Tibial nerve (tissue), 4 donors: ENCODE data around the gene SKP1. TPM values are rescaled to one million over a fixed set of nuclear protein-coding genes. Genes with fewer than 3 reads are reported as not detected.
A peak's percentile ranks its signal among the peaks of the same experiment; 100 is the strongest.

Experiments
- DNase-seq, 2 donors: peaks; one replicate each; pipeline ENCODE4 v3.0.0-alpha.2; 2019; ENCODE audit warnings: low spot score in 2 of 2
- H3K27ac ChIP-seq, 4 donors: fragments of 200-600 bp; sonication (generic) in 3 of 4; one replicate each; pipeline ENCODE4 v1.5.1; 2017 to 2019; ENCODE audit warnings: mild to moderate bottlenecking in 1 of 4
- H3K27me3 ChIP-seq, 2 donors: fragments of 200-600 bp; sonication (generic) in 1 of 2; one replicate each; pipeline versions ENCODE4 v1.5.1 to v1.6.0; 2017 to 2019
- H3K36me3 ChIP-seq, 3 donors: fragments of 200-600 bp; sonication (generic); one replicate each; pipeline ENCODE4 v1.5.1; 2018 to 2019
- H3K4me1 ChIP-seq, 4 donors: fragments of 200-600 bp; sonication (generic) in 3 of 4; one replicate each; pipeline ENCODE4 v1.5.1; 2017 to 2019
- H3K4me3 ChIP-seq, 4 donors: fragments of 200-600 bp; sonication (generic) in 3 of 4; one replicate each; pipeline ENCODE4 v1.5.1; 2017 to 2019; ENCODE audit warnings: mild to moderate bottlenecking in 1 of 4, moderate library complexity in 1 of 4
- H3K9me3 ChIP-seq, 4 donors: fragments of 200-600 bp; sonication (generic) in 3 of 4; one replicate each; pipeline ENCODE4 v1.5.1; 2017 to 2019
- CTCF ChIP-seq, 5 experiments: fragments of 200-600 bp in 3 of 5; fragments of 450-650 bp in 2 of 5; sonication (generic) in 3 of 5; IDR thresholded peaks; one replicate each; pipeline ENCODE4 v1.5.1; 2016 to 2019; ENCODE audit warnings: antibody characterized with exemption in 5 of 5, mild to moderate bottlenecking in 3 of 5, moderate library complexity in 2 of 5
- EP300 ChIP-seq, 2 donors: sonication (generic); formaldehyde crosslinking; IDR thresholded peaks; one replicate each; pipeline ENCODE4 v1.6.1; 2017; ENCODE audit warnings: antibody characterized with exemption in 2 of 2, mild to moderate bottlenecking in 1 of 2
- POLR2A ChIP-seq, 2 donors: fragments of 450-650 bp; IDR thresholded peaks; one replicate each; pipeline ENCODE4 v1.6.1; 2017; ENCODE audit warnings: antibody characterized with exemption in 2 of 2, mild to moderate bottlenecking in 2 of 2, moderate library complexity in 2 of 2
- WGBS, 2 donors: methylation state at CpG; one replicate each; pipeline ENCODE4 v1.1.5; 2018; 5-methylcytosine and 5-hydroxymethylcytosine counted together
- total RNA-seq, 4 donors: library from RNA; depleted of rRNA; stranded (reverse); fragments of >200 nt; gene quantifications; one replicate each; pipeline ENCODE4 v1.1.0, GENCODE V29; 2016

Gene SKP1
- total RNA-seq, 4 donors from 2014 or later = 173 to 311 (median 209) TPM

DNA sequence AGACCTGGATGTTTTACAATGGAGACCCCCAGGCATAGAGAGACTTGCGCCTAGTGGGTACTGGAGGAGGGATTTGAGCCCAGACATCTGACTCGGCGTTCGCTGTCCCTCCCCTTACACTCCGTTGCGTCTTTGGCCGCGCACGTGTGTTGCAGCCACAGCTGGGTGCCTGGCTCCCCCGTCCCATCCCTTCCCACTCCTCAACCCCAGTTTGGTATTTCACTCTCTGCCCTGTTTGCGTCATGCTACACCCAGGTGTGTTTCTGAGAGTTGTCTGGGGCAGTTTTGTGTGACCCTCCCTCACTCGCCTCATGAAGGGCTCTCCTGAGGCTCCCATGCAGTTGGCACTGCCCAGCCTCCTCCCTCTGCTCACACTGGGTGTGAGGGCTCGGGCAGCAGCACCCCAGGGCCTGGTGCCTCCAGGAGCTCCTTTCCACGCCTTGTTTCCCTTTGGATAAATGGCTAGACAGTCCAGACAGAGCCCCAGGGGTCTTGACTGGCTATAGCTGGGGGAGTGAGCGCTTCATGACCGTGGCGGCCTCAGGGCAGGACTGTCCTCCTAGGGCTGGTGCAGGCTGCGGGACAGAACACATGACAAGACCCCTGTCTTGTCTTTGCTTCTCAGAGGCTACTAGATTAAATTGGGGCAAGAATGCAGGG is 48.6 kb downstream of the SKP1 start:
- peaks cover 0 to 28% (median 0%) of the 10 kb centered on the region in 3 donors for H3K36me3 ChIP-seq
- H3K9me3 ChIP-seq = no peaks in the 10 kb centered on the region
- WGBS, 2 donors = 92% methylated on average over 18 of the region's 18 CpGs
- H3K4me3 ChIP-seq = no peak overlapping the region
- no peaks in the 10 kb centered on the region for H3K27me3 ChIP-seq
- TF ChIP-seq EP300 (IDR thresholded peaks at IDR 0.05) (no peak), POLR2A (IDR thresholded peaks at IDR 0.05) (no peak), CTCF (IDR thresholded peaks at IDR 0.05) (no peak)
- peak overlapping the region in 3 of 4 donors; percentile 43 to 85 (median 70) for H3K27ac ChIP-seq
- no peak for DNase-seq
- peaks cover 0 to 83% (median 65%) of the 10 kb centered on the region in 4 donors for H3K4me1 ChIP-seq

GRCh38 chr5:134127376-134127861 is 49.3 kb downstream of the SKP1 start:
- WGBS, 2 donors = 60 to 71% methylated on average over 13 to 15 of the region's 15 CpGs
- H3K4me1 ChIP-seq = peaks cover 0 to 82% (median 66%) of the 10 kb centered on the region in 4 donors
- H3K27me3 ChIP-seq = no peaks in the 10 kb centered on the region
- TF ChIP-seq EP300 (IDR thresholded peaks at IDR 0.05) = no peak
- no peak for TF ChIP-seq CTCF (IDR thresholded peaks at IDR 0.05)
- TF ChIP-seq POLR2A (IDR thresholded peaks at IDR 0.05) = no peak
- no peaks in the 10 kb centered on the region for H3K9me3 ChIP-seq
- peak overlapping the region in 3 of 4 donors; percentile 43 to 85 (median 70) for H3K27ac ChIP-seq
- H3K36me3 ChIP-seq = peaks cover 0 to 28% (median 0%) of the 10 kb centered on the region in 3 donors
- DNase-seq = no peak
- H3K4me3 ChIP-seq = no peak overlapping the region

- no peak for TF ChIP-seq POLR2A (IDR thresholded peaks at IDR 0.05)
- TF ChIP-seq EP300 (IDR thresholded peaks at IDR 0.05) = no peak
- no peak for TF ChIP-seq CTCF (IDR thresholded peaks at IDR 0.05)
- Histone ChIP-seq H3K9me3 (no peaks in the 10 kb centered on the region), H3K27ac (peak overlapping the region; percentile 40 to 95 (median 82)), H3K4me3 (no peak overlapping the region), H3K36me3 (peaks cover 0 to 20% (median 0%) of the 10 kb centered on the region in 3 donors), H3K27me3 (no peaks in the 10 kb centered on the region), H3K4me1 (peaks cover 0 to 70% (median 58%) of the 10 kb centered on the region in 4 donors)
- WGBS, 2 donors = 10 to 11% methylated on average over 11 to 14 of the region's 14 CpGs
- peak; percentile 49 to 57 for DNase-seq
Measured at GRCh38 chr5:134125039-134126015, 51.4 kb downstream of the SKP1 start.

GRCh38 chr5:134124289-134125038 is 52.3 kb downstream of the SKP1 start:
- peaks cover 0 to 14% (median 0%) of the 10 kb centered on the region in 3 donors for H3K36me3 ChIP-seq
- peaks cover 0 to 61% (median 54%) of the 10 kb centered on the region in 4 donors for H3K4me1 ChIP-seq
- no peak for DNase-seq
- no peak overlapping the region for H3K4me3 ChIP-seq
- TF ChIP-seq POLR2A (IDR thresholded peaks at IDR 0.05) (no peak), EP300 (IDR thresholded peaks at IDR 0.05) (no peak), CTCF (IDR thresholded peaks at IDR 0.05) (no peak)
- WGBS, 2 donors = 77 to 93% methylated on average over 6 to 8 of the region's 8 CpGs
- H3K27me3 ChIP-seq = no peaks in the 10 kb centered on the region
- no peaks in the 10 kb centered on the region for H3K9me3 ChIP-seq
- peak overlapping the region in 3 of 4 donors; percentile 78 to 95 (median 85) for H3K27ac ChIP-seq
